ENCODE results near the gene MEG3. TPM values are rescaled to one million over a fixed set of nuclear protein-coding genes. Genes with fewer than 3 reads are reported as not detected.
A peak's percentile ranks its signal among the peaks of the same experiment; 100 is the strongest.

Gene MEG3
- total and polyA plus RNA-seq, 2 experiments from 2014 or later = not detected

DNA sequence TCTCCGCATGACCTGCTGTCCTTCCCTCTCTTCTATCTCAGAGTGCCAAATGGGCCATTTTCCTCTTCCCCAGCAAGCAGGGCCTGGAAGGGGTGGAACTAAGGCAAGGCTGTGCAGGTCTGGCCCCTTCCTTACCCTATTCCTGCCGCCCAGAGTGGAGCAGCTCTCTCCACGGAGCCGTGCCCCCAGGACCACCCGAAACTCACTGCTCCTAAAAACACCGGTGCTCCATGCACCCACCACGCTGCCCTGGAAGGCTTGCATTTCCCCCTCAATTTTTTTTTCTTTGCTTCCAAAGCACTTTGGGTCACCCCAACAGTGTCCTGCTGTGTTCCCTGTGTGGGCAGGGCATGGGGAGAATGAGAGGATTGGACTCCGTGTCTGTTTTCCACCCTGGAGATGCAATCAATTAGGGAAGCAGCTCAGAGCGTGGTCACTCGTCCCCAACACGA, 48.5 kb upstream of the MEG3 start:
- H3K79me2 ChIP-seq (replicated peaks; ENCODE audit: insufficient read depth) = no peaks in the 10 kb centered on the region
- no peaks in the 10 kb centered on the region for H3K27me3 ChIP-seq (ENCODE audit: insufficient read depth)
- no peak overlapping the region for H3K4me3 ChIP-seq
- DNase-seq (ENCODE audit: low spot score) (no peak), ATAC-seq (no peak)
- Mint-ChIP-seq H3K9me3 (no peaks in the 10 kb centered on the region), H3K27ac (peak overlapping the region; percentile 83), H3K4me1 (no peaks in the 10 kb centered on the region), H3K36me3 (ENCODE audit: low read depth) (no peaks in the 10 kb centered on the region), H3K4me3 (no peak overlapping the region), H3K27me3 (ENCODE audit: insufficient read depth, low read depth, poor library complexity) (peaks cover 16% of the 10 kb centered on the region)
- no peaks in the 10 kb centered on the region for H3K36me3 ChIP-seq (ENCODE audit: insufficient read depth)
- H2AFZ ChIP-seq = no peak overlapping the region
- H3K9me2 ChIP-seq (ENCODE audit: insufficient read depth) = no peaks in the 10 kb centered on the region
- H3K4me2 ChIP-seq = no peak overlapping the region
- H3F3A ChIP-seq (replicated peaks; ENCODE audit: low read depth) = no peaks in the 10 kb centered on the region
- no peak overlapping the region for H3K27ac ChIP-seq (ENCODE audit: low read depth)
- H3K4me1 ChIP-seq (ENCODE audit: insufficient read depth) = no peaks in the 10 kb centered on the region
- no peak for TF ChIP-seq EZH2phosphoT487 (IDR thresholded peaks at IDR 0.05; ENCODE audit: unreplicated experiment)
- TF ChIP-seq, protein P1, sequence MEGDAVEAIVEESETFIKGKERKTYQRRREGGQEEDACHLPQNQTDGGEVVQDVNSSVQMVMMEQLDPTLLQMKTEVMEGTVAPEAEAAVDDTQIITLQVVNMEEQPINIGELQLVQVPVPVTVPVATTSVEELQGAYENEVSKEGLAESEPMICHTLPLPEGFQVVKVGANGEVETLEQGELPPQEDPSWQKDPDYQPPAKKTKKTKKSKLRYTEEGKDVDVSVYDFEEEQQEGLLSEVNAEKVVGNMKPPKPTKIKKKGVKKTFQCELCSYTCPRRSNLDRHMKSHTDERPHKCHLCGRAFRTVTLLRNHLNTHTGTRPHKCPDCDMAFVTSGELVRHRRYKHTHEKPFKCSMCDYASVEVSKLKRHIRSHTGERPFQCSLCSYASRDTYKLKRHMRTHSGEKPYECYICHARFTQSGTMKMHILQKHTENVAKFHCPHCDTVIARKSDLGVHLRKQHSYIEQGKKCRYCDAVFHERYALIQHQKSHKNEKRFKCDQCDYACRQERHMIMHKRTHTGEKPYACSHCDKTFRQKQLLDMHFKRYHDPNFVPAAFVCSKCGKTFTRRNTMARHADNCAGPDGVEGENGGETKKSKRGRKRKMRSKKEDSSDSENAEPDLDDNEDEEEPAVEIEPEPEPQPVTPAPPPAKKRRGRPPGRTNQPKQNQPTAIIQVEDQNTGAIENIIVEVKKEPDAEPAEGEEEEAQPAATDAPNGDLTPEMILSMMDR (conservative IDR thresholded peaks at IDR 0.05; ENCODE audit: low read depth in 2 of 2) = no peak
- TF ChIP-seq, protein P2, sequence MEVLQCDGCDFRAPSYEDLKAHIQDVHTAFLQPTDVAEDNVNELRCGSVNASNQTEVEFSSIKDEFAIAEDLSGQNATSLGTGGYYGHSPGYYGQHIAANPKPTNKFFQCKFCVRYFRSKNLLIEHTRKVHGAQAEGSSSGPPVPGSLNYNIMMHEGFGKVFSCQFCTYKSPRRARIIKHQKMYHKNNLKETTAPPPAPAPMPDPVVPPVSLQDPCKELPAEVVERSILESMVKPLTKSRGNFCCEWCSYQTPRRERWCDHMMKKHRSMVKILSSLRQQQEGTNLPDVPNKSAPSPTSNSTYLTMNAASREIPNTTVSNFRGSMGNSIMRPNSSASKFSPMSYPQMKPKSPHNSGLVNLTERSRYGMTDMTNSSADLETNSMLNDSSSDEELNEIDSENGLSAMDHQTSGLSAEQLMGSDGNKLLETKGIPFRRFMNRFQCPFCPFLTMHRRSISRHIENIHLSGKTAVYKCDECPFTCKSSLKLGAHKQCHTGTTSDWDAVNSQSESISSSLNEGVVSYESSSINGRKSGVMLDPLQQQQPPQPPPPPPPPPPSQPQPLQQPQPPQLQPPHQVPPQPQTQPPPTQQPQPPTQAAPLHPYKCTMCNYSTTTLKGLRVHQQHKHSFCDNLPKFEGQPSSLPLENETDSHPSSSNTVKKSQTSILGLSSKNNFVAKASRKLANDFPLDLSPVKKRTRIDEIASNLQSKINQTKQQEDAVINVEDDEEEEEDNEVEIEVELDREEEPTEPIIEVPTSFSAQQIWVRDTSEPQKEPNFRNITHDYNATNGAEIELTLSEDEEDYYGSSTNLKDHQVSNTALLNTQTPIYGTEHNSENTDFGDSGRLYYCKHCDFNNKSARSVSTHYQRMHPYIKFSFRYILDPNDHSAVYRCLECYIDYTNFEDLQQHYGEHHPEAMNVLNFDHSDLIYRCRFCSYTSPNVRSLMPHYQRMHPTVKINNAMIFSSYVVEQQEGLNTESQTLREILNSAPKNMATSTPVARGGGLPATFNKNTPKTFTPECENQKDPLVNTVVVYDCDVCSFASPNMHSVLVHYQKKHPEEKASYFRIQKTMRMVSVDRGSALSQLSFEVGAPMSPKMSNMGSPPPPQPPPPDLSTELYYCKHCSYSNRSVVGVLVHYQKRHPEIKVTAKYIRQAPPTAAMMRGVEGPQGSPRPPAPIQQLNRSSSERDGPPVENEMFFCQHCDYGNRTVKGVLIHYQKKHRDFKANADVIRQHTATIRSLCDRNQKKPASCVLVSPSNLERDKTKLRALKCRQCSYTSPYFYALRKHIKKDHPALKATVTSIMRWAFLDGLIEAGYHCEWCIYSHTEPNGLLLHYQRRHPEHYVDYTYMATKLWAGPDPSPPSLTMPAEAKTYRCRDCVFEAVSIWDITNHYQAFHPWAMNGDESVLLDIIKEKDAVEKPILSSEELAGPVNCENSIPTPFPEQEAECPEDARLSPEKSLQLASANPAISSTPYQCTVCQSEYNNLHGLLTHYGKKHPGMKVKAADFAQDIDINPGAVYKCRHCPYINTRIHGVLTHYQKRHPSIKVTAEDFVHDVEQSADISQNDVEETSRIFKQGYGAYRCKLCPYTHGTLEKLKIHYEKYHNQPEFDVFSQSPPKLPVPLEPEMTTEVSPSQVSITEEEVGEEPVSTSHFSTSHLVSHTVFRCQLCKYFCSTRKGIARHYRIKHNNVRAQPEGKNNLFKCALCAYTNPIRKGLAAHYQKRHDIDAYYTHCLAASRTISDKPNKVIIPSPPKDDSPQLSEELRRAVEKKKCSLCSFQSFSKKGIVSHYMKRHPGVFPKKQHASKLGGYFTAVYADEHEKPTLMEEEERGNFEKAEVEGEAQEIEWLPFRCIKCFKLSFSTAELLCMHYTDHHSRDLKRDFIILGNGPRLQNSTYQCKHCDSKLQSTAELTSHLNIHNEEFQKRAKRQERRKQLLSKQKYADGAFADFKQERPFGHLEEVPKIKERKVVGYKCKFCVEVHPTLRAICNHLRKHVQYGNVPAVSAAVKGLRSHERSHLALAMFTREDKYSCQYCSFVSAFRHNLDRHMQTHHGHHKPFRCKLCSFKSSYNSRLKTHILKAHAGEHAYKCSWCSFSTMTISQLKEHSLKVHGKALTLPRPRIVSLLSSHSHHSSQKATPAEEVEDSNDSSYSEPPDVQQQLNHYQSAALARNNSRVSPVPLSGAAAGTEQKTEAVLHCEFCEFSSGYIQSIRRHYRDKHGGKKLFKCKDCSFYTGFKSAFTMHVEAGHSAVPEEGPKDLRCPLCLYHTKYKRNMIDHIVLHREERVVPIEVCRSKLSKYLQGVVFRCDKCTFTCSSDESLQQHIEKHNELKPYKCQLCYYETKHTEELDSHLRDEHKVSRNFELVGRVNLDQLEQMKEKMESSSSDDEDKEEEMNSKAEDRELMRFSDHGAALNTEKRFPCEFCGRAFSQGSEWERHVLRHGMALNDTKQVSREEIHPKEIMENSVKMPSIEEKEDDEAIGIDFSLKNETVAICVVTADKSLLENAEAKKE (CRISPR knock-in tag; IDR thresholded peaks at IDR 0.05) = no peak
- TF ChIP-seq STAT1 (IDR thresholded peaks at IDR 0.05; ENCODE audit: unreplicated experiment) = no peak
- TF ChIP-seq ZNF331 (CRISPR knock-in tag; IDR thresholded peaks at IDR 0.05; ENCODE audit: low read depth) = no peak
- no peak for TF ChIP-seq POLR2AphosphoS5 (IDR thresholded peaks at IDR 0.05; ENCODE audit: low read depth)
- no peak for TF ChIP-seq JUNB (IDR thresholded peaks at IDR 0.05; ENCODE audit: unreplicated experiment)
- TF ChIP-seq, protein P3, sequence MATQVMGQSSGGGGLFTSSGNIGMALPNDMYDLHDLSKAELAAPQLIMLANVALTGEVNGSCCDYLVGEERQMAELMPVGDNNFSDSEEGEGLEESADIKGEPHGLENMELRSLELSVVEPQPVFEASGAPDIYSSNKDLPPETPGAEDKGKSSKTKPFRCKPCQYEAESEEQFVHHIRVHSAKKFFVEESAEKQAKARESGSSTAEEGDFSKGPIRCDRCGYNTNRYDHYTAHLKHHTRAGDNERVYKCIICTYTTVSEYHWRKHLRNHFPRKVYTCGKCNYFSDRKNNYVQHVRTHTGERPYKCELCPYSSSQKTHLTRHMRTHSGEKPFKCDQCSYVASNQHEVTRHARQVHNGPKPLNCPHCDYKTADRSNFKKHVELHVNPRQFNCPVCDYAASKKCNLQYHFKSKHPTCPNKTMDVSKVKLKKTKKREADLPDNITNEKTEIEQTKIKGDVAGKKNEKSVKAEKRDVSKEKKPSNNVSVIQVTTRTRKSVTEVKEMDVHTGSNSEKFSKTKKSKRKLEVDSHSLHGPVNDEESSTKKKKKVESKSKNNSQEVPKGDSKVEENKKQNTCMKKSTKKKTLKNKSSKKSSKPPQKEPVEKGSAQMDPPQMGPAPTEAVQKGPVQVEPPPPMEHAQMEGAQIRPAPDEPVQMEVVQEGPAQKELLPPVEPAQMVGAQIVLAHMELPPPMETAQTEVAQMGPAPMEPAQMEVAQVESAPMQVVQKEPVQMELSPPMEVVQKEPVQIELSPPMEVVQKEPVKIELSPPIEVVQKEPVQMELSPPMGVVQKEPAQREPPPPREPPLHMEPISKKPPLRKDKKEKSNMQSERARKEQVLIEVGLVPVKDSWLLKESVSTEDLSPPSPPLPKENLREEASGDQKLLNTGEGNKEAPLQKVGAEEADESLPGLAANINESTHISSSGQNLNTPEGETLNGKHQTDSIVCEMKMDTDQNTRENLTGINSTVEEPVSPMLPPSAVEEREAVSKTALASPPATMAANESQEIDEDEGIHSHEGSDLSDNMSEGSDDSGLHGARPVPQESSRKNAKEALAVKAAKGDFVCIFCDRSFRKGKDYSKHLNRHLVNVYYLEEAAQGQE (IDR thresholded peaks at IDR 0.05; ENCODE audit: unreplicated experiment) = no peak
- TF ChIP-seq, protein P4, sequence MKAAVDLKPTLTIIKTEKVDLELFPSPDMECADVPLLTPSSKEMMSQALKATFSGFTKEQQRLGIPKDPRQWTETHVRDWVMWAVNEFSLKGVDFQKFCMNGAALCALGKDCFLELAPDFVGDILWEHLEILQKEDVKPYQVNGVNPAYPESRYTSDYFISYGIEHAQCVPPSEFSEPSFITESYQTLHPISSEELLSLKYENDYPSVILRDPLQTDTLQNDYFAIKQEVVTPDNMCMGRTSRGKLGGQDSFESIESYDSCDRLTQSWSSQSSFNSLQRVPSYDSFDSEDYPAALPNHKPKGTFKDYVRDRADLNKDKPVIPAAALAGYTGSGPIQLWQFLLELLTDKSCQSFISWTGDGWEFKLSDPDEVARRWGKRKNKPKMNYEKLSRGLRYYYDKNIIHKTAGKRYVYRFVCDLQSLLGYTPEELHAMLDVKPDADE (IDR thresholded peaks at IDR 0.05) = no peak
- no peak for TF ChIP-seq EZH2 (IDR thresholded peaks at IDR 0.05; ENCODE audit: low read depth, unreplicated experiment)
- no peak for TF ChIP-seq NANOG (IDR thresholded peaks at IDR 0.05; ENCODE audit: borderline replicate concordance)
- TF ChIP-seq CREB1 (CRISPR knock-in tag; IDR thresholded peaks at IDR 0.05; ENCODE audit: low read depth) = no peak
- no peak for TF ChIP-seq ZNF114 (CRISPR knock-in tag; IDR thresholded peaks at IDR 0.05)
- no peaks in the 10 kb centered on the region for H4K20me1 ChIP-seq (replicated peaks; ENCODE audit: insufficient read depth)

All from GM23338 (cell line).